ENCODE measurements around the gene DPEP3. TPM values are rescaled to one million over a fixed set of nuclear protein-coding genes. Genes with fewer than 3 reads are reported as not detected.
"Not testable (repeated sequence)": the region's sequence is repeated elsewhere in the genome, so short reads cannot be mapped to it uniquely, and the experiment has no call there.

DPEP3 gene, protein sequence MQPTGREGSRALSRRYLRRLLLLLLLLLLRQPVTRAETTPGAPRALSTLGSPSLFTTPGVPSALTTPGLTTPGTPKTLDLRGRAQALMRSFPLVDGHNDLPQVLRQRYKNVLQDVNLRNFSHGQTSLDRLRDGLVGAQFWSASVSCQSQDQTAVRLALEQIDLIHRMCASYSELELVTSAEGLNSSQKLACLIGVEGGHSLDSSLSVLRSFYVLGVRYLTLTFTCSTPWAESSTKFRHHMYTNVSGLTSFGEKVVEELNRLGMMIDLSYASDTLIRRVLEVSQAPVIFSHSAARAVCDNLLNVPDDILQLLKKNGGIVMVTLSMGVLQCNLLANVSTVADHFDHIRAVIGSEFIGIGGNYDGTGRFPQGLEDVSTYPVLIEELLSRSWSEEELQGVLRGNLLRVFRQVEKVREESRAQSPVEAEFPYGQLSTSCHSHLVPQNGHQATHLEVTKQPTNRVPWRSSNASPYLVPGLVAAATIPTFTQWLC
- not detected for total RNA-seq (ENCODE audit: insufficient read depth, low replicate concordance)

DNA sequence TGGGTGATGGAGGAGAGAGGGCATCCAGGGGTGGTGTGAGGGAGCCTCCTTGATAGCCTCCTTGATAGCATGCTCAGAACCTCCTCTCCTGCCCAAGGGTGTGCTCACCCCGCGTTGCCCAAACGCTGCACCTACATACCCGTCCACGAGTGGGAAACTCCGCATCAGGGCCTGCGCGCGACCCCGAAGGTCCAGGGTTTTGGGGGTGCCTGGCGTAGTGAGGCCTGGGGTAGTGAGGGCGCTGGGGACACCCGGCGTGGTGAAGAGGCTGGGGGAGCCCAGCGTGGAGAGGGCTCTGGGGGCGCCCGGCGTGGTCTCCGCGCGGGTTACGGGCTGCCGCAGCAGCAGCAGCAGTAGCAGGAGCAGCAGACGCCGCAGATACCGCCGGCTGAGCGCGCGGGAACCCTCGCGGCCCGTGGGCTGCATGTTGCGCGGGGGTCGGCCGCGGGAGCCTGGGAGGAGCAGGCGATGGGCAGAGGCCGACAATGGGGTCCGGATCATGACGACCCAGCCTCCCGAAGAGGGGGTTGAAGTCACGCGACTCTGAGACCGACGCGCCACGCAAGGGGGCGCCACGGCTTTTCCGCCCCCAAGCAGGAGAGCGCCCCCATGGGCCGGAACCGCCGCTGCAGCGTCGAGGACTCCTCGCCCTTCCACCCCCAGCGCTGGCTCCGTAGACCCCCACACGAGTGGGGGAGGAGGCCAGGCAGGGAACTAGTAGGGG is at the start of gene DPEP3:
Gene DPEP3 (minus strand): TSS at position 545 of the 724 bp plus-strand sequence. CDS start 119 bp downstream, at position 426.
- DNase-seq (ENCODE audit: low spot score): no peak

DNA sequence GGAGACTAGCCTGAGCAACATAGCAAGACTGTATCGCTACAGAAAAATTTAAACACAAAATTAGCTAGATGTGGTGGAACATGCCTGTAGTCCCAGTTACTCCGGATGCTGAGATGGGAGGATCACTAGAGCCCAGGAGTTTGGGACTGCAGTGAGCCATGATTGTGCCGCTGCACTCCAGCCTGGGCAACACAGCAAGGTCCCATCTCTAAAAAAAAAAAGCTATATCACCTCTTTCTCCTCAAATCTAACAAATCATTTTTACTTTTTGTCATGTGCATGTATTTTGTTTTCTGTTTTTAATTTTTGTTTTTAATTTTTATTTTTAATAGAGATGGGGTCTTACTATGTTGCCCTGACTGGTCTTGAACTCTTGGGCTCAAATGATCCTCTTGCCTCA is 48.7 kb upstream of the DPEP3 start:
- no peak for DNase-seq (ENCODE audit: low spot score)

DNA sequence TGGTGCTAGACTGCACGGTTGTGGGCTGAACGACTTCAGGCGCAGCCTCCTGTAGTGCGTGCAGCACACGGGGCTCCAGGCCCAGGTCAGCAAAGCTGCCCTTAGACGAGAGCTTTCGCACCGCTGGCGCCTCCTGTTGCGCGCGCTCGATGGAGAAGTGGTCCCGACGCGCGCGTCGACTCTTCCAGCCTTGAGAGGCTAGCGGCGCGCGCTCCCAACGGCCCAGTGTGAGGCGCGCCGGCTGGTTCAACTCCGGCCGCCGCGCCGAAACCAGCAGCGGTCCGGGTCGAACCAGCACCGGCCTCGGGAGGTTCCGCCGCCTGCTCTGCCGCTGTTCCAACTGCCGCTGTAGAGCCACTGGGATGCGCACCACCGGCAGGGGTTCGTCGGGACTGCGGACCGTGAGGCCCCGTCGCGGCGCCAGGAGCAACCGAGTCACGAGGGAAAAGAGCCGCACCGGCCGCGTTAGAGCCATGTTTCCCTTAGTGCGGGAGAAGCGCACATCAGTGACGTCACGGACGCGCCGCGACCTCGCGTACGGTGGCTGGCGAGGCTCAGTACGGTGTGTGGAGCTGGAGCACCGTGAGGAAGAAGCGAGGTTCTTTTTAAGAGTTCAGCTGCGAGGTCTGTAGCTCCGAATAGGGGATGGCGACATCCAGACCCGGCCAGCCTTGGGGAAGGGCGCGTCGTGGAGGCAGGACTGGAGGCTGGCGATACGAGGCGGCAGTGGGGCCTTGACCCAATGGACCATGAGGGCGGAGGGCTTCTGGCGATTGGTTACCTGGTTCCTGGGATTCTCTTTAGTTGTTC is 42.6 kb upstream of the DPEP3 start, which contains the start of the genes DDX28 and DUS2:
Gene DDX28 (minus strand): TSS at position 505 of the 810 bp plus-strand sequence. CDS start 30 bp downstream, at position 475.
Gene DUS2 (plus strand): TSS at position 557 of the 810 bp plus-strand sequence. CDS start 14,740 bp downstream, outside the sequence.
- DNase-seq (ENCODE audit: low spot score): peak; percentile 92

DNA sequence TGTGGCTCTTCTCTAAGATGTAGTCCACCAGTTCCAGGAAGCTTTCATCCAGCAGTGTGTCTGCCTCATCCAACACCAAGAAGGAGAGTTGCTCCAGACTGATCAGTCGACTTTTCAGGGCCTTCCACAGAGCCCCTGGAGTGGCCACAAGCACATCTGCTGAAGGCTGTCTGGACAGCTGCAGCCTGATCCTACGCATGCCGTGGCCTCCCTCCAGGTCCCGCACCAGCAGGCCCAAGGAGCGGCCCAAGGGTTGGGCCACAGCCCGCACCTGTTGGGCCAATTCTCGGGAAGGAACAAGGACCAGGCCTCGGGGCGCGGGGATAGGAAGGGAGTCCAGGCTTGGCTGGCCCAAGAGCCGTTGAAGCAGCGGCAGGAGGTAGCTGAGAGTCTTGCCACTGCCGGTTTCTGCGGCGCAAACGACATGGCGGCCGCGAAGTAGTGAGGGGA is 42.0 kb upstream of the DPEP3 start:
- no peak for DNase-seq (ENCODE audit: low spot score)

DNA sequence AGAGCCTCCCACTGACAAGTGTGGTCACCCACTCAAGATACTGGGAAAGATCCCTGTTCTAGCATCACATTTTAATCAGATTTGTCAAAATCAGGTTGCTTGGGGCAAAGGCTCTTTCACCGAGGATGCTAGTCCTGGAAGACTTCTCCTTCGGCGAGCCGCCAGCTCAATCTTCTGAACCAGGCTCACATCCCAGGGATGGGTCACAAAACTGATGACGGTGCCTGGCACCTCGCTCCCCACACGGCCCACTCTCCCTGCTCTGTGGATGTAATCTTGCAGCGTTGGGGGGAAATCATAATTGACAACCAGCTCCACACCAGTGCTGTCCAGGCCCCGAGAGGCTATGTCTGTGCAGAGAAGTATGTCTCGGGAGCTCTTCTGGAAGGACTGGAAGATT is 41.2 kb upstream of the DPEP3 start:
- DNase-seq (ENCODE audit: low spot score): no peak

DNA sequence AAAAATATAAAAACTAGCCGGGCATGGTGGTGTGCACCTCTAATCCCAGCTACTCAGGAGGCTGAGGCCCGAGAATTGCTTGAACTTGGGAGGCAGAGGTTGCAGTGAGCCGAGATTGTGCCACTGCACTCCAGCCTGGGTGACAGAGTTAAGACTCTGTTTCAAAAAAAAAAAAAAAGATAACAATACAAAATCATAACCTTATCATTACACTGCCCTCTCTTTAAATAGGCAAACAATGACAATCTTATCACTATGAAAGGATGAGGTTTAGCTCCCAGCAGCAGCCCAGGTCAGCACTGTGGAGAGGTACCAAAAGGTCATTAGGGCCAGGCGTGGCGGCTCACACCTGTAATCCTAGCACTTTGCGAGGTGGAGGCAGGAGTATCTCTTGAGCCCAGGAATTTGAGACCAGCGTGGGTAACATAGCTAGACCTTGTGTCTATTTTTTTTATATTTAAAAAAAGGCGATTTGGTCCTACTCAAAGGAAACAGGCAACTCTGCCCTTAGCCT is 38.9 kb upstream of the DPEP3 start:
- no peak for DNase-seq (ENCODE audit: low spot score)

DNA sequence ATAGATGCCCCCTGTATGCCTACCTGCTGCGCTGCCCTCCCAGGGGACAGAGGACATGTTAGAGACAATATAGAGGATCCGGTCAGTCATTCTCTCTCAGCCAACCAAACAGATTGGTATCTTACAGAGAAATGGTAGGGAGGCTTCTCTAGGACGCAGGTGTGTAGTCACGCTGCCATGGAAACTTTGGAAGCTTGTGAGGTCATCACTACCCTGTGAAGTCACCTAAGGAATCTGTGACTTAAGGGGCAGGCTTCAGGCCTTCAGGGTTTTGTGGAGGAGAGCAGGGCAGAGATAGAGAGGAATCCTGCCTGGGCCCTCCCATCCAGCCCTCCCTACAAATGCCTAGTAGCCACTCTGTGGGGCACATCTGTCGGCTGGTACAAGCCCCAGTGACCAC is 35.4 kb upstream of the DPEP3 start, which contains the start of gene DPEP2NB:
Gene DPEP2NB (minus strand): TSS at position 231 of the 400 bp plus-strand sequence. CDS start 141 bp downstream, at position 90.
- DNase-seq (ENCODE audit: low spot score): no peak

DNA sequence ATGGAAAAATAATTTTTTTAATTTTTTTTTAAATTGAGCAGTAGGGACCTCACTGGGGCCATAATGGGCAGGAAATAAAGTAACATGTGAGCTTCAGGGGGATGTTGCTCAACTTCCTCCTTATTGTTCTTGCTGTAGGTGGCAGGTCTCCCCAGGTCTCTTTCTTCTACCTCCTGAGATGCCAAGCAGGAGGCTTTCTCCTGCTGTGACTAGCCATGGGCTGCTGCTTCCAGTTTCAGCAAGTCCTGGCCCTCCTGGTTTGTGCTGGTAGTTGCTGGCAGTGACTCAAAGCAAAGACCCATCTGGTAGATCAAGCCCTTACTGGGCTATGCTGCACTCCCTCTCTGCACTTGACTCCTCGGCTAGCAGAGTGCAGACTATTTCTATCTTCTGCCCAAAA is 33.1 kb upstream of the DPEP3 start:
- no peak for DNase-seq (ENCODE audit: low spot score)

DNA sequence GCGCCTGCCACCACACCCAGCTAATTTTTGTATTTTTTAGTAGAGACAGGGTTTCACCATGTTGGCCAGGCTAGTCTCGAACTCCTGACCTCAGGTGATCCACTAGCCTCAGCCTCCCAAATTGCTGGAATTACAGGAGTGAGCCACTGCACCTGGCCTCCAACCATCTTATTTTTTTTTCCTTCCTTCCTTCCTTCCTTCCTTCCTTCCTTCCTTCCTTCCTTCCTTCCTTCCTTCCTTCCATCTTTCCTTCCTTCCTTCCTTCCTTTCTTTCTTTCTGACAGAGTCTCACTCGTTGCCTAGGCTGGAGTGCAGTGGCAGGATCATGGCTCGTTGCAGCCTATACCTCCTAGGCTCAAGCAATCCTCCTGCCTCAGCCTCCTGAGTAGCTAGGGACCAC is 29.6 kb upstream of the DPEP3 start:
- not testable (repeated sequence) for DNase-seq (ENCODE audit: low spot score)

DNA sequence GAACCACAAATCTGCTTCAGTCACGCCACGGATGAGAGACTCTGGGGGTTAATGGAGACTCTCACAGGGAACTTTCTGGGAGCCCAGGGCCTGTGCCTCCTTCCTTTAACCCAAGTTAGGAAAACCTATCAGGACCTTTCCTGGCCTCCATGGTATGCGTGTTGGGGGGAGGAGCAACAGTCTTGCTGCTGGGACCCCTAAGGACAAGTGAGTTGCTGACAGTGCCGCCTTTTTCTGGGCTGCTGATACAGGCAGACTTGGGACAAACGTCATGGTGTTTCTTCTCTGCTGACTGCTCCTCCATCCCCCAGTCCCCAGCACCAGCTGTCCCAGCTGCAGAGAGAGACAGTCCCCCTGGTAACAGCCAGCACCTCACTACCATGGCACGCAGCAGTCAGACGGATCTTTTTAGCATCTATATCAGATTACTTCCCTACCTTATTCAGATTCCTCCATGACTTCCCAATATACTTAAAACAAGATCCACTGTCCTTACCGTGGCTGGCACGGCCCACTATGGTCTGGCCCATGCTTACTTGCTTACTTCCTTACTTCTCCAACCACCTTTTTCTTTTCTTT is 28.9 kb upstream of the DPEP3 start:
- no peak for DNase-seq (ENCODE audit: low spot score)

DNA sequence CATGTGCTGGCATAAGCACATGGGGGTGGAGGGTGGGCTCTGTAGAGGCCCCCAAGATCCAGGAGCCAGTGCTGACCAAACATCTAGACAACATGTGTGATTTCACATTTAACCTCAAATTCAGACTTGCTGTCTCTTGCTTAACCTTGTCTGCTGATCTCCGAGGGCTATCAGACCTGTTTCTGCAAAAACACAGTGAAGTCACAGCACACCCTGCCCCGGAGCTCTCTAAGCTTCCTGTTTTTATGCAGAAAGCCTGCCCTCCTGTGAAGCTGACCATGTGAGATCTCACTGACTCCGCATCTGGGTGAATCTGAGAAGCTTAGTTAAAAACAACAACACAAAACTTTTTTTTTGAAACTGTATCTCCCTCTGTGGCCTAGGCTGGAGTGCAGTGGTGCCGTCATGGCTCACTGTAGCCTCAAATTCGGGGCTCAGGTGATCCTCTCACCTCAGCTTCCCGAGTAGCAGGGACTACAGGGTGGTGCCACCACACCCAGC is 25.5 kb upstream of the DPEP3 start:
- DNase-seq (ENCODE audit: low spot score): peak; percentile 67

DNA sequence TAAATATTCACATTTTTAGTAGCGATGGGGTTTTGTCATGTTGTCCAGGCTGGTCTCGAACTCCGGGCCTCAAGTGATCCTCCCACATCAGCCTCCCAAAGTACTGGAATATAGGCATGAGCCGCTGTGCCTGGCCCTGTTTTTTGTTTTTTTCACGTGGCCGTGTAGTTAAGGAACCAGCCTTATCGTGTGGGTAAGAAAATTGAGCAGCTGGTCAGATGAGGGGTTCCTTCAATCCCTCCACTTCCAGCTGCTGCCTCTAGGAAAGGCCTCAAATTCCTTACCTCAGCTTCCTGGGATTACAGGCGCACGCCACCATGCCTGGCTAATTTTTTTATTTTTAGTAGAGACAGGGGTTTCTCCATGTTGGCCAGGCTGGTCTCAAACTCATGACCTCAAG is 24.9 kb upstream of the DPEP3 start:
- DNase-seq (ENCODE audit: low spot score): no peak

DNA sequence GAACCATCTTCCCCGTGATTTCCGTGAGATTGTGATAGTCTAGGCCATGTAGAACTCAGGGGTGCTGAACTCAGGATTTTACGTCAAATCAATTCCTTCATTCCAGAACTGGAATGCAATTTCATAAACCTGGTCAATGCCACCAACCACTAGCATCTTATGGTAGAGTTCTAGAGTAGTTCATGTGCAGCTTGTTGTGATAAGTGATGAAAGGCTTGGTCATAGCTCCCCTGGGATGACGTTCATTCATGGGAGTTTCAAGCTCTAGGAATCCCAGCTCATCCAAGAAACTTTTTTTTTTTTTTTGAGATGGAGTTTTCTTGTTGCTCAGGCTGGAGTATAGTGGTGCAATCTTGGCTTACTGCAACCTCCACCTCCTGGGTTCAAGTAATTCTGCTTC is 22.7 kb upstream of the DPEP3 start:
- DNase-seq (ENCODE audit: low spot score): no peak

DNA sequence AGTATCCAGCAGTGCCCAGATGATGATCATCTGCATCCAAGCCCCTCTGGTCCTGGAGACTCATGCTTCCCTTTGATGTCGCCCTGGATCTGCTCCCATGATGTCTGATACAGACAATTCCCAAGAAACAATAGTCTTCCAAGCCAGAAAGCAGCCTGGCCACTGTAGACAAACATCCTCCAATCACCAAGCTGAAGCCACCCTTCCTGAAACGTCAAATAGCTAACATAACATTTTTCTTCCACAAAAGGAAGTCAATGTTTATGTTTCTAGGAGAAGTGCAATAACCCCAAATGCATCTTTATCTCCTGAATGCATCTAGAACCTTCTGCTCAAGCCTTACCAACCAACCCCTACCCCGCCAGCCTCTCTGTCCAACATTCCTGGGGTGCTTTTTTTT is 20.2 kb upstream of the DPEP3 start:
- peak; percentile 14 for DNase-seq (ENCODE audit: low spot score)

DNA sequence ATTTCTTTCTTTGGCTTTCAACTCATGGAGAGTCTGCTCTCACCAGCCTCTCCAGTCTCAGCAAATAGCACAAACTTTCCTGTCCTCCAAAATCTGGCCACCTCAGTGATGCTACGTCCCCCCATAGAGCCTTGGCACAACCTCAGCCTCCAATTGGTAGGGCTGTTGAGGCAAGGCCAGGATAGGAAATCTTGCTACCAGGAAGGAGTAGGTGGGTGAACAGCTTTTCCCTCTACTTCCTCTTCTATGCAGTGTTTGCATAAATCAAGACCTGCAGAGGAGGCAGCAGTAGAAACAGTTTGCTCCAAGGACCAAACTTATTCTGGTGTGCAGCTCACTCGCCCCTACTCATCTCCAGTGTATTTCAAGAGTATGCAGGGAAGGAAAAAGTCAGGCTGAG is 19.7 kb upstream of the DPEP3 start:
- no peak for DNase-seq (ENCODE audit: low spot score)

DNA sequence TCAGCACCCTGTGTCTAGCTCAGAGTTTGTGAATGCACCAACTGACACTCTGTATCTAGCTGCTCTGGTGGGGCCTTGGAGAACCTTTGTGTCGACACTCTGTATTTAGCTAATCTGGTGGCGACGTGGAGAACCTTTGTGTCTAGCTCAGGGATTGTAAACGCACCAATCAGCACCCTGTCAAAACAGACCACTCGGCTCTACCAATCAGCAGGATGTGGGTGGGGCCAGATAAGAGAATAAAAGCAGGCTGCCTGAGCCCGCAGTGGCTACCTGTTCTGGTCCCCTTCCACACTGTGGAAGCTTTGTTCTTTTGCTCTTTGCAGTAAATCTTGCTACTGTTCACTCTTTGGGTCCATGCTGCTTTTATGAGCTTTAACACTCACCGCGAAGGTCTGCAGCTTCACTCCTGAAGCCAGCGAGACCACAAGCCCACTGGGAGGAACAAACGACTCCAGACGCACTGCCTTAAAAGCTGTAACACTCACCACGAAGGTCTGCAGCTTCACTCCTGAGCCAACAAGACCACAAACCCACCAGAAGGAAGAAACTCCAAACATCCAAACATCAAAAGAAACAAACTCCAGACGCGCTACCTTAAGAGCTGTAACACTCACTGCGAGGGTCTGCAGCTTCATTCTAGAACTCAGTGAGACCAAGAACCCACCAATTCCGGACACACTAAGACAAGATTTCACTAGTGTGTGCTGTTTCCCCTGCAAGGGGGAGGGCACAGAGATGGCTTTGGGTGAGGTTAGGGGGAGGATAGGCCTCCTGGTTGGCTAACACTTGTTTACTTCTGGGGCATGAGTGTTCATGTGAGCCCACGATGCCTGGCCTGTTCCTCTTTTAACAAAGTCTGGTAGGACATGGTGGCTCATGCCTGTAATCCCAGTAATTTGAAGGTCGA is 18.7 kb upstream of the DPEP3 start, which contains the start of gene DPEP2:
Gene DPEP2 (minus strand): TSS at position 706 of the 910 bp plus-strand sequence. CDS start 6,272 bp downstream, outside the sequence.
- DNase-seq (ENCODE audit: low spot score): not testable (repeated sequence)

DNA sequence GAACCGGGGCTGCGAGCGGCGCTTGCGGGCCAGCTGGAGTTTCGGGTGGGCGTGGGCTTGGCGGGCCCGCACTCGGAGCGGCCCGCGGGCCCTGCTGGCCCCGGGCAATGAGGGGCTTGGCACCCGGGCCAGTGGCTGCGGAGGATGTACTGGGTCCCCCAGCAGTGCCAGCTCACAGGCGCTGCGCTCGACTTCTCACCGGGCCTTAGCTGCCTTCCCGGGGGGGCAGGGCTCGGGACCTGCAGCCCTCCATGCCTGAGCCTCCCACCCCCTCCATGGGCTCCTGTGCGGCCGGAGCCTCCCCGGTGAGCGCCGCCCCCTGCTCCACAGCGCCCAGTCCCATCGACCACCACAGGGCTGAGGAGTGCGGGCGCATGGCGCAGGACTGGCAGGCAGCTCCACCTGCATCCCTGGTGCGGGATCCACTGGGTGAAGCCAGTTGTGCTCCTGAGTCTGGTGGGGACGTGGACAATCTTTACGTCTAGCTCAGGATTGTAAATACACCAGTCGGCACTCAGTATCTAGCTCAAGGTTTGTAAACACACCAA is 18.0 kb upstream of the DPEP3 start:
- not testable (repeated sequence) for DNase-seq (ENCODE audit: low spot score)

DNA sequence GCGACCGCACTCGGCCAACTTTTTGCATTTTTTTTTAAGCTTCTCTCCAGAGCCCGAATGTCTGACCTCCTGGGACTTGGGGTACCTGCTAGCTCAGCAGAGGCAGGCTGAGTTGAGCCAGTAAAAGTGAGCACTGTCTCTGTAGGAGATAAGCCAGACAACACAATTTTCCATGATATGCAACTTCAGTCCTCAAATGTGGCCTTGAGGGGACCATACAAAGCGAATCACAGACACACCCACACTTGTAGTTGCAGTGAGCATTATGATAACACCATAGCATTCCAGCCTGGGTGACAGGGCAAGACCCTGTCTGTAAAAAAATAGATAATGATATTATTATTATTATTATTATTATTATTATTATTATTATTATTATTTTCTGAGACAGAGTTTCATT is 16.4 kb upstream of the DPEP3 start:
- no peak for DNase-seq (ENCODE audit: low spot score)

DNA sequence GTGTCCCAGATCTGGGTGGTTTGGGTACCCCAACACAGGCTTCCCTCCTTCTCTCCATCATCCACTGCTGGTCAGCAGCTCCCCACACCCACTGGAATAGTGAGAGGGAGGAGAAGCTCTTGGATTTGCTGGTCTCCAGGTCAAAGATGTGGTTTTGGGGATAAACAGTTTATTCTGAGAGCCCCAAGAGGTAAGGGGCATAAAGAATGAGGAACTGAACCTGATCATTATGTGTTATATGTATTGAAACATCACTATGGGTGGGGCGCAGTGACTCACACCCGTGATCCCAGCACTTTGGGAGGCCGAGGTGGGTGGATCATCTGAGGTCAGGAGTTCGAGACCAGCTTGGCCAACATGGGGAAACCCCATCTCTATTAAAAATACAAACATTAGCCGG is 15.1 kb upstream of the DPEP3 start:
- no peak for DNase-seq (ENCODE audit: low spot score)
